Heart left ventricle (tissue), 16 donors: ENCODE results near the gene CNPY1. TPM values are rescaled to one million over a fixed set of nuclear protein-coding genes. Genes with fewer than 3 reads are reported as not detected.

Experiments used
- ATAC-seq, 4 donors: fragments of 200-7000 bp; cut with Tn5 transposase; one replicate each; pipeline ENCODE4 v1.9.1; 2020 to 2022; ENCODE audit warnings: moderate library complexity in 4 of 4, mild to moderate bottlenecking in 3 of 4, moderate number of reproducible peaks in 1 of 4
- DNase-seq, 5 donors: peaks; one replicate each; pipeline ENCODE4 v3.0.0-alpha.2; 2020
- H3K27ac ChIP-seq, 12 donors: fragments of 200-600 bp; sonication (generic) in 4 of 12; one replicate each; pipeline versions ENCODE4 v1.5.0 to v1.8.0; 2016 to 2022; ENCODE audit warnings: mild to moderate bottlenecking in 2 of 12
- H3K27me3 ChIP-seq, 9 donors: fragments of 200-600 bp; sonication (generic) in 2 of 9; one replicate each; pipeline versions ENCODE4 v1.5.1 to v1.8.0; 2016 to 2022; ENCODE audit warnings: mild to moderate bottlenecking in 3 of 9
- H3K36me3 ChIP-seq, 9 donors: fragments of 200-600 bp; sonication (generic) in 2 of 9; one replicate each; pipeline versions ENCODE4 v1.5.0 to v1.8.0; 2018 to 2022; ENCODE audit warnings: mild to moderate bottlenecking in 2 of 9
- H3K4me1 ChIP-seq, 12 donors: fragments of 200-600 bp; sonication (generic) in 4 of 12; one replicate each; pipeline versions ENCODE4 v1.5.0 to v1.8.0; 2016 to 2022; ENCODE audit warnings: mild to moderate bottlenecking in 3 of 12
- H3K4me3 ChIP-seq, 12 donors: fragments of 200-600 bp; sonication (generic) in 4 of 12; one replicate each; pipeline versions ENCODE4 v1.5.0 to v1.8.0; 2017 to 2022; ENCODE audit warnings: mild to moderate bottlenecking in 9 of 12, moderate library complexity in 4 of 12
- H3K9me3 ChIP-seq, 12 donors: fragments of 200-600 bp; sonication (generic) in 4 of 12; one replicate each; pipeline versions ENCODE4 v1.5.0 to v1.8.0; 2016 to 2022; ENCODE audit warnings: mild to moderate bottlenecking in 1 of 12
- CTCF ChIP-seq, 12 donors: fragments of 200-600 bp; sonication (generic) in 4 of 12; IDR thresholded peaks; one replicate each; pipeline versions ENCODE4 v1.5.0 to v1.8.0; 2018 to 2022; ENCODE audit warnings: antibody characterized with exemption in 12 of 12, mild to moderate bottlenecking in 5 of 12
- POLR2A ChIP-seq, 2 donors: fragments of 450-650 bp; IDR thresholded peaks; one replicate each; pipeline ENCODE4 v1.6.1; 2017; ENCODE audit warnings: antibody characterized with exemption in 2 of 2, mild to moderate bottlenecking in 2 of 2, moderate library complexity in 2 of 2
- WGBS, 4 donors: extraction: QIAGEN DNeasy Blood & Tissue Kit in 2 of 4; methylation state at CpG; one replicate each; pipeline versions ENCODE4 v1.1.5 to v1.1.7; 2013 to 2018; 5-methylcytosine and 5-hydroxymethylcytosine counted together
- intact Hi-C, 10 donors: fragments of 100-400 bp; cut with DNase I; formaldehyde crosslinking; loops; one replicate each; pipeline versions ENCODE4 v1.11.1 to v1.14.2; 2022
- polyA plus RNA-seq, 2 donors: library from polyadenylated mRNA; stranded (reverse); fragments of 200-250 nt; gene quantifications; one replicate each; pipeline ENCODE4 v1.2.3, GENCODE V29; 2013
- total RNA-seq, 9 donors: library from RNA; depleted of rRNA in 2 of 9; stranded (reverse); fragments of >200 nt in 2 of 9; fragmentation: NEBNext Ultra II Directional in 3 of 9; extraction: Animal tissue kit (Norgen Biotek cat#: 25700) in 3 of 9; gene quantifications; one replicate each; pipeline versions ENCODE4 v1.1.0 to v1.2.4, GENCODE V29; 2016 to 2023
- donor health status: ischemic (EF 13 %, LVEDD 7.1; RV severe dilation, severe dysfunction).
- donor health status: healthy with polysubstance abuse.
- donor health status: DM: no; HTN: yes; CAD: no.
- donor health status: DM: no; HTN: no; CAD: no.
- donor health status: ischemic (EF 25% LVEDD 6.9; RV normal size, moderate dysfunction).
- donor health status: ischemic (EF 25% LVEDD 5.7; RV mildly dilated, moderate dysfunction).
- donor health status: healthy.
- donor health status: DM: yes; HTN: yes; CAD: no.
- donor health status: ischemic (EF 35%, LVEDD 5.7; RV mildly dilated, moderate dysfunction).
- donor health status: nonischemic (EF 11% LVEDD 7.7; RV severe dilation, severe dysfunction).
- donor health status: DM: yes; HTN: yes; CAD: no.
- donor health status: PGD.
- donor health status: ischemic (EF 29% LVEDD 5.4; RV normal size, mild dysfunction).
- donor health status: nonischemic (EF 23%, LVEDD 6.1; RV moderate dilation, normal function).

CNPY1 gene
- total and polyA plus RNA-seq, 11 donors: not detected

- H3K36me3 ChIP-seq: no peaks in the 10 kb centered on the region
- peaks cover 0 to 4% (median 0%) of the 10 kb centered on the region in 12 donors for H3K4me1 ChIP-seq
- H3K27me3 ChIP-seq: peaks cover 0 to 22% (median 0%) of the 10 kb centered on the region in 9 donors
- no peak for DNase-seq
- H3K27ac ChIP-seq: no peak overlapping the region
- no peak for ATAC-seq
- no peak for TF ChIP-seq CTCF (IDR thresholded peaks at IDR 0.05)
- no peak for TF ChIP-seq POLR2A (IDR thresholded peaks at IDR 0.05)
- 82 to 97% (median 92%) methylated on average over 8 of the region's 8 CpGs for WGBS, 4 donors
- intact Hi-C loops: loop anchor here in 2 of 10 donors (10.0 kb wide), 2 partner anchors 144 to 936 kb away; no protein-coding TSS in a partner anchor
- H3K9me3 ChIP-seq: no peaks in the 10 kb centered on the region
- H3K4me3 ChIP-seq: no peak overlapping the region
Observed at GRCh38 chr7:155558351-155558750, 12.0 kb upstream of the CNPY1 start.

- 86 to 90% (median 88%) methylated on average over 10 of the region's 10 CpGs for WGBS, 4 donors
- DNase-seq (no peak), ATAC-seq (no peak)
- Histone ChIP-seq H3K27ac (no peak overlapping the region), H3K4me3 (no peak overlapping the region), H3K36me3 (no peaks in the 10 kb centered on the region), H3K9me3 (no peaks in the 10 kb centered on the region), H3K27me3 (peaks cover 0 to 22% (median 0%) of the 10 kb centered on the region in 9 donors), H3K4me1 (peaks cover 0 to 4% (median 0%) of the 10 kb centered on the region in 12 donors)
- TF ChIP-seq CTCF (IDR thresholded peaks at IDR 0.05) (no peak), POLR2A (IDR thresholded peaks at IDR 0.05) (no peak)
- intact Hi-C loops: loop anchor here in 2 of 10 donors (10.0 kb wide), 2 partner anchors 143 to 937 kb away; no protein-coding TSS in a partner anchor
Observed at GRCh38 chr7:155557778-155558177, 11.4 kb upstream of the CNPY1 start.

- H3K27ac ChIP-seq: no peak overlapping the region
- no peak overlapping the region for H3K4me3 ChIP-seq
- DNase-seq (no peak), ATAC-seq (no peak)
- H3K36me3 ChIP-seq: no peaks in the 10 kb centered on the region
- intact Hi-C loops: loop anchor here in 2 of 10 donors (10.0 kb wide), 2 partner anchors 142 to 938 kb away; no protein-coding TSS in a partner anchor
- H3K27me3 ChIP-seq: peaks cover 0 to 22% (median 0%) of the 10 kb centered on the region in 9 donors
- WGBS, 4 donors: 53 to 74% (median 61%) methylated on average over 6 to 9 of the region's 9 CpGs
- peaks cover 0 to 4% (median 0%) of the 10 kb centered on the region in 12 donors for H3K9me3 ChIP-seq
- no peak for TF ChIP-seq CTCF (IDR thresholded peaks at IDR 0.05)
- no peak for TF ChIP-seq POLR2A (IDR thresholded peaks at IDR 0.05)
- H3K4me1 ChIP-seq: peaks cover 0 to 4% (median 0%) of the 10 kb centered on the region in 12 donors
Observed at GRCh38 chr7:155556763-155557162, 10.4 kb upstream of the CNPY1 start.

- Histone ChIP-seq H3K9me3 (peaks cover 0 to 4% (median 0%) of the 10 kb centered on the region in 12 donors), H3K27me3 (peaks cover 0 to 27% (median 0%) of the 10 kb centered on the region in 9 donors), H3K36me3 (no peaks in the 10 kb centered on the region), H3K27ac (no peak overlapping the region), H3K4me1 (peaks cover 0 to 4% (median 0%) of the 10 kb centered on the region in 12 donors), H3K4me3 (no peak overlapping the region)
- no peak for TF ChIP-seq POLR2A (IDR thresholded peaks at IDR 0.05)
- TF ChIP-seq CTCF (IDR thresholded peaks at IDR 0.05): no peak
- DNase-seq (peak in 1 of 5 donors; percentile 17), ATAC-seq (no peak)
- 88 to 92% (median 91%) methylated on average over 31 to 33 of the region's 33 CpGs for WGBS, 4 donors
- intact Hi-C loops: loop anchor here in 2 of 10 donors (10.0 kb wide), 2 partner anchors 140 to 940 kb away; no protein-coding TSS in a partner anchor
Observed at GRCh38 chr7:155555116-155555695, 8.8 kb upstream of the CNPY1 start.
